ENCODE data around the gene KRCC1. TPM values are rescaled to one million over a fixed set of nuclear protein-coding genes. Genes with fewer than 3 reads are reported as not detected.
"Not testable (repeated sequence)": the region's sequence is repeated elsewhere in the genome, so short reads cannot be mapped to it uniquely, and the experiment has no call there.

KRCC1 gene
- polyA plus RNA-seq, 1 experiment, result 16.8 TPM

- TF ChIP-seq CTCF (IDR thresholded peaks at IDR 0.05; ENCODE audit: insufficient read depth, low read depth, low read length), result no peak
- ChIA-PET POLR2A (no interaction called here), CTCF (no interaction called here)
- no peaks in the 10 kb centered on the region for H3K36me3 ChIP-seq (ENCODE audit: control insufficient read depth, insufficient read depth, low read length)
- H3K27me3 ChIP-seq (ENCODE audit: control insufficient read depth, insufficient read depth, low read length), result no peaks in the 10 kb centered on the region
- no peak for DNase-seq (ENCODE audit: low read depth)
- H3K4me3 ChIP-seq (ENCODE audit: low read depth, low read length), result no peak overlapping the region
Observed at GRCh38 chr2:88006912-88007439, 48.6 kb downstream of the KRCC1 start.

- TF ChIP-seq CTCF (IDR thresholded peaks at IDR 0.05; ENCODE audit: insufficient read depth, low read depth, low read length), result no peak
- no peaks in the 10 kb centered on the region for H3K27me3 ChIP-seq (ENCODE audit: control insufficient read depth, insufficient read depth, low read length)
- no peak for DNase-seq (ENCODE audit: low read depth)
- ChIA-PET CTCF (interaction anchor here (0.6 to 1.5 kb wide), 3 partner anchors 9 to 163 kb away, joined by 3 to 4 read pairs (median 3); no protein-coding TSS in a partner anchor), POLR2A (no interaction called here)
- no peaks in the 10 kb centered on the region for H3K36me3 ChIP-seq (ENCODE audit: control insufficient read depth, insufficient read depth, low read length)
- H3K4me3 ChIP-seq (ENCODE audit: low read depth, low read length), result no peak overlapping the region
Observed at GRCh38 chr2:88005776-88006175, 49.8 kb downstream of the KRCC1 start.

DNA sequence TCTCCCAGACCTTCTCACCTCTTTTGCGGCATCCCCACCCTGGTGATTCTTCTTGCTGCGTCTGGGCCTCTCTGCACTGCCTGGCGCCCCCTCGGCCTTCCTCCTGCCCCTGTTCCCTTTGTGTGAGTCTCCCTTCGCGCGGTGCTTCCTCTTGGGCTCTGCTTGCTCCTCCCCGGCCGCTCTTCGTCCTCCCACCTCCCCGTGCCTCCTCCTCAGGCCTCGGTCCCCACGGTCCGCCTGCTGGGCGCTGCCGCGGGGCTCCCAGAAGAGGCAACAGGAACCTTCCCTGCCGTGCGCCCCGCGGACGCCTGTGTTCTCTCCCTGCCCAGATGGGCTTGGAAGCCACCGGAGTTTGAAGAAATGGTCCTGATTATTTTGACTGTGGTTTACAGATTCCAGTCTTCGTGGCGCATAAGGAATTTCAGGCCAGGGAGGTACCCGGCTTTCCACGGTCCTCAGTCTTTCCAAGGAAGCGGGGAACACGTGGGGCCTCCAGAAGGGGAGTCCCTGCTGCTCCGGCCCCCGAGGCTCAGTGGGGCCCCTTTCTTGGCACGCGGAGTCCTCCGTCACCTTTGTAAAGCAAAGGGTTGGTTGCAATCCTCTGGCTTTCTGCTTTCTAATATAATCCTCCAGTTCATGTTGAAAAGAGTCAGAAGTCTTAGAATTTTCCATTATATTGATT is 52.4 kb downstream of the KRCC1 start:
- ChIA-PET CTCF (interaction anchor here (1.5 to 1.6 kb wide), 2 partner anchors 7 to 9 kb away, joined by 4 to 7 read pairs; no protein-coding TSS in a partner anchor), POLR2A (no interaction called here)
- no peak for TF ChIP-seq CTCF (IDR thresholded peaks at IDR 0.05; ENCODE audit: insufficient read depth, low read depth, low read length)
- H3K4me3 ChIP-seq (ENCODE audit: low read depth, low read length), result no peak overlapping the region
- H3K36me3 ChIP-seq (ENCODE audit: control insufficient read depth, insufficient read depth, low read length), result no peaks in the 10 kb centered on the region
- DNase-seq (ENCODE audit: low read depth), result no peak
- H3K27me3 ChIP-seq (ENCODE audit: control insufficient read depth, insufficient read depth, low read length), result no peaks in the 10 kb centered on the region

DNA sequence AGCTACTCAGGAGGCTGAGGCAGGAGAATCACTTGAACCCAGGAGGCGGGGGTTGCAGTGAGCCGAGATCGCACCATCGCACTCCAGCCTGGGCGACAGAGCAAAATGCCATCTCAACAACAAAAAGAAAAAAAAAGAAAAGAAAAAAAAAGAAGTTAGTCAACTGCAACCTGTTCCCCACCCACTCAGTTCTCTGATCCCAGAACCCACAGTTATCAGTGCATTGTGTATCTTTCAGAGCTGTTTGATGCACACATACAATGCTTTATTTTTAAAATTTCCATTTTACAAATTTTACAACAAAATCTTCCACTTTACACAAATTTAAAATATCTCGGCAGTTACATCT is 53.2 kb downstream of the KRCC1 start:
- POLR2A ChIA-PET, result no interaction called here
- CTCF ChIA-PET, result interaction anchor here (0.7 to 1.6 kb wide), 7 partner anchors 8 to 184 kb away, joined by 3 to 10 read pairs (median 4); partner anchors contain the start of gene RNU2-63P
- no peaks in the 10 kb centered on the region for H3K27me3 ChIP-seq (ENCODE audit: control insufficient read depth, insufficient read depth, low read length)
- H3K36me3 ChIP-seq (ENCODE audit: control insufficient read depth, insufficient read depth, low read length), result no peaks in the 10 kb centered on the region
- H3K4me3 ChIP-seq (ENCODE audit: low read depth, low read length), result no peak overlapping the region
- no peak for DNase-seq (ENCODE audit: low read depth)
- TF ChIP-seq CTCF (IDR thresholded peaks at IDR 0.05; ENCODE audit: insufficient read depth, low read depth, low read length), result no peak

DNA sequence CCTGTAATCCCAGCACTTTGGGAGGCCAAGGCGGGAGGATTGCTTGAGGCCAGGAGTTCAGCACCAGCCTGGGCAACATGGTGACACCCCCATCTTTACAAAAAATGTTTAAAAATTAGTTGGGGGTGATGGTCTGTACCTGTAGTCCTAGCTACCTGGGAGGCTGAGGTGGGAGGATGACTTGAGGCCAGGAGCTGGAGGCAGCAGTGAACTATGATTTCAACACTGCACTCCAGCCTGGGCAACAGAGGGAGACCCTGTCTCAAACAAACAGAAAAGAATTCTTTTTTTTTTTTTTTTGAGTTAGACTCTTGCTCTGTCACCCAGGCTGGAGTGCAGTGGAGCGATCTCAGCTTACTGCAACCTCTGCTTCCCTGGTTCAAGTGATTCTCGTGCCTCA is 55.1 kb downstream of the KRCC1 start:
- H3K4me3 ChIP-seq (ENCODE audit: low read depth, low read length); H3K36me3 ChIP-seq (ENCODE audit: control insufficient read depth, insufficient read depth, low read length); DNase-seq (ENCODE audit: low read depth); H3K27me3 ChIP-seq (ENCODE audit: control insufficient read depth, insufficient read depth, low read length); POLR2A ChIA-PET: not testable (repeated sequence)
- CTCF ChIA-PET, result interaction anchor here (1.6 kb wide), 1 partner anchor 60 kb away, joined by 4 read pairs; no protein-coding TSS in a partner anchor
